SK-N-SH treated with all-trans-retinoic acid at 6 μM for 48 hours (cell line): ENCODE data around the gene SLC28A1.

Experiments used
- ATAC-seq: fragments of 200-7000 bp; cut with Tn5 transposase; 3 replicates; pipeline ENCODE4 v1.9.1; 2020; ENCODE audit warnings: mild to moderate bottlenecking, moderate library complexity
- ARNTL ChIP-seq: fragments of 450-650 bp; formaldehyde crosslinking; IDR thresholded peaks from 2 replicates; pipeline ENCODE4 v1.5.0; 2020; ENCODE audit warnings: low read depth, mild to moderate bottlenecking, moderate library complexity, borderline replicate concordance
- BACH2 ChIP-seq: fragments of 250-450 bp; sonication (Bioruptor Pico); IDR thresholded peaks from 2 replicates; pipeline ENCODE4 v1.9.0; 2021; ENCODE audit warnings: mild to moderate bottlenecking, borderline replicate concordance
- CSDC2 ChIP-seq: fragments of 250-450 bp; sonication (Bioruptor Pico); IDR thresholded peaks from 2 replicates; pipeline ENCODE4 v1.5.0; 2020; ENCODE audit warnings: mild to moderate bottlenecking, moderate library complexity
- CSRNP3 ChIP-seq: fragments of 250-450 bp; sonication (Bioruptor Pico); IDR thresholded peaks from 2 replicates; pipeline ENCODE4 v1.5.1; 2021; ENCODE audit warnings: mild to moderate bottlenecking, moderate library complexity
- ESRRG ChIP-seq: fragments of 250-450 bp; sonication (Bioruptor Pico); IDR thresholded peaks from 2 replicates; pipeline ENCODE4 v1.6.1; 2021; ENCODE audit warnings: mild to moderate bottlenecking
- GLIS3 ChIP-seq: fragments of 250-450 bp; sonication (Bioruptor Pico); IDR thresholded peaks from 2 replicates; pipeline ENCODE4 v1.5.0; 2020; ENCODE audit warnings: mild to moderate bottlenecking, moderate library complexity
- ISL1 ChIP-seq: fragments of 250-450 bp; sonication (Bioruptor Pico); IDR thresholded peaks from 2 replicates; pipeline ENCODE4 v2.1.2; 2022; ENCODE audit warnings: mild to moderate bottlenecking, moderate library complexity
- OSR1 ChIP-seq: fragments of 250-450 bp; sonication (Bioruptor Pico); IDR thresholded peaks from 2 replicates; pipeline ENCODE4 v1.8.0; 2022; ENCODE audit warnings: moderate library complexity, mild to moderate bottlenecking, inconsistent platforms
- PATZ1 ChIP-seq: fragments of 250-450 bp; sonication (Bioruptor Pico); IDR thresholded peaks from 2 replicates; pipeline ENCODE4 v1.8.0; 2020; ENCODE audit warnings: mild to moderate bottlenecking, moderate library complexity, borderline replicate concordance
- RARB ChIP-seq: fragments of 250-450 bp; sonication (Bioruptor Pico); IDR thresholded peaks from 2 replicates; pipeline ENCODE4 v1.8.0; 2021; ENCODE audit warnings: mild to moderate bottlenecking, moderate library complexity
- SNAI2 ChIP-seq: fragments of 250-450 bp; sonication (Bioruptor Pico); IDR thresholded peaks from 2 replicates; pipeline ENCODE4 v1.5.0; 2020; ENCODE audit warnings: mild to moderate bottlenecking, moderate library complexity
- TCF4 ChIP-seq: fragments of 250-450 bp; sonication (Bioruptor Pico); IDR thresholded peaks from 2 replicates; pipeline ENCODE4 v1.8.0; 2021; ENCODE audit warnings: mild to moderate bottlenecking, moderate library complexity, borderline replicate concordance
- ZFP3 ChIP-seq: fragments of 250-450 bp; sonication (Bioruptor Pico); IDR thresholded peaks from 2 replicates; pipeline ENCODE4 v1.5.0; 2020; ENCODE audit warnings: mild to moderate bottlenecking, moderate library complexity
- ZFP30 ChIP-seq: fragments of 450-650 bp; formaldehyde crosslinking; IDR thresholded peaks from 2 replicates; pipeline ENCODE4 v1.5.0; 2022; ENCODE audit warnings: mild to moderate bottlenecking, moderate library complexity
- ZNF565 ChIP-seq: fragments of 450-650 bp; formaldehyde crosslinking; conservative IDR thresholded peaks from 2 replicates; pipeline ENCODE4 v1.5.0; 2020; ENCODE audit warnings: low read depth, mild to moderate bottlenecking, moderate library complexity
- ZNF70 ChIP-seq: fragments of 450-650 bp; formaldehyde crosslinking; IDR thresholded peaks from 2 replicates; pipeline ENCODE4 v1.5.0; 2020; ENCODE audit warnings: mild to moderate bottlenecking, moderate library complexity
- ZNF8 ChIP-seq: fragments of 450-650 bp; formaldehyde crosslinking; IDR thresholded peaks from 2 replicates; pipeline ENCODE4 v1.5.0; 2020; ENCODE audit warnings: mild to moderate bottlenecking, moderate library complexity
- TF ChIP-seq, protein P1 (sequence below): fragments of 250-450 bp; sonication (Bioruptor Pico); IDR thresholded peaks from 2 replicates; pipeline ENCODE4 v1.5.1; 2020; ENCODE audit warnings: low read depth, mild to moderate bottlenecking, moderate library complexity
- TF ChIP-seq, protein P2 (sequence below): fragments of 250-450 bp; sonication (Bioruptor Pico); IDR thresholded peaks from 2 replicates; pipeline ENCODE4 v1.5.0; 2020; ENCODE audit warnings: mild to moderate bottlenecking, moderate library complexity

SLC28A1 gene

GRCh38 chr15:84975871-84976351, 91.4 kb downstream of the SLC28A1 start:
- TF ChIP-seq ZNF70 (no peak), ZNF565 (CRISPR knock-in tag) (no peak), ZFP3 (no peak), ZFP30 (CRISPR knock-in tag) (no peak), GLIS3 (CRISPR knock-in tag) (no peak), OSR1 (CRISPR knock-in tag) (no peak), ISL1 (CRISPR knock-in tag) (no peak), ZNF8 (no peak), PATZ1 (CRISPR knock-in tag) (no peak), BACH2 (CRISPR knock-in tag) (no peak), TCF4 (CRISPR knock-in tag) (no peak), RARB (CRISPR knock-in tag) (no peak), ESRRG (CRISPR knock-in tag) (no peak), ARNTL (no peak), CSDC2 (CRISPR knock-in tag) (no peak)
- TF ChIP-seq, protein P1, sequence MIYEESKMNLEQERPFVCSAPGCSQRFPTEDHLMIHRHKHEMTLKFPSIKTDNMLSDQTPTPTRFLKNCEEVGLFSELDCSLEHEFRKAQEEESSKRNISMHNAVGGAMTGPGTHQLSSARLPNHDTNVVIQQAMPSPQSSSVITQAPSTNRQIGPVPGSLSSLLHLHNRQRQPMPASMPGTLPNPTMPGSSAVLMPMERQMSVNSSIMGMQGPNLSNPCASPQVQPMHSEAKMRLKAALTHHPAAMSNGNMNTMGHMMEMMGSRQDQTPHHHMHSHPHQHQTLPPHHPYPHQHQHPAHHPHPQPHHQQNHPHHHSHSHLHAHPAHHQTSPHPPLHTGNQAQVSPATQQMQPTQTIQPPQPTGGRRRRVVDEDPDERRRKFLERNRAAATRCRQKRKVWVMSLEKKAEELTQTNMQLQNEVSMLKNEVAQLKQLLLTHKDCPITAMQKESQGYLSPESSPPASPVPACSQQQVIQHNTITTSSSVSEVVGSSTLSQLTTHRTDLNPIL (CRISPR knock-in tag) = no peak
- ATAC-seq = no peak

DNA sequence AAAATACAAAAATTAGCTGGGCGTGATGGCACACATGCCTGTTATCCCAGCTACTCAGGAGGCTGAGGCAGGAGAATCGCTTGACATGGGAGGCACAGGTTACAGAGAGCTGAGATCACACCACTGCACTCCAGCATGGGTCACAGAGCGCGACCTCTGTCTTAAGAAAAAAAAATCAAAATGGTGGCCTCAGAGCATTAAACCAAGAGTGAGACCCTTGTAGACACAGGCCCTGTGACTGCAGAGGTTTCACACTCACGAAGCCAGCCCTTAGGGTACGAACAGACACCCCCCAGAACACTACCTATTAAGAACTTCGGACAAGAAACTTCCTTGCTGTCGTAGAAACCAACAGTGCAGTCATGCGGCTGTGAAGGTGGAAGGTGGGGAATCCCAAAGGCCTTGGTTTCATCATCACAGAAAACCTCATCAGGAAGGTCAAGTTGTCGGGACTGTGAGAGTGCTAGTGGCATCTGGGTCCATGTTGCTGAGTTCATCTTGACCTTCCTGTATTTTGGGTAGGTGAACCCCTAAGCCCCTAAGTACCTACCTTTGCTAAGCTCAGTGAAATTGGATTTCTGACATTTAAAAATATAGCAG, 92.4 kb downstream of the SLC28A1 start:
- no peak for TF ChIP-seq ZFP30 (CRISPR knock-in tag)
- no peak for TF ChIP-seq PATZ1 (CRISPR knock-in tag)
- no peak for TF ChIP-seq ZNF70
- TF ChIP-seq, protein P2, sequence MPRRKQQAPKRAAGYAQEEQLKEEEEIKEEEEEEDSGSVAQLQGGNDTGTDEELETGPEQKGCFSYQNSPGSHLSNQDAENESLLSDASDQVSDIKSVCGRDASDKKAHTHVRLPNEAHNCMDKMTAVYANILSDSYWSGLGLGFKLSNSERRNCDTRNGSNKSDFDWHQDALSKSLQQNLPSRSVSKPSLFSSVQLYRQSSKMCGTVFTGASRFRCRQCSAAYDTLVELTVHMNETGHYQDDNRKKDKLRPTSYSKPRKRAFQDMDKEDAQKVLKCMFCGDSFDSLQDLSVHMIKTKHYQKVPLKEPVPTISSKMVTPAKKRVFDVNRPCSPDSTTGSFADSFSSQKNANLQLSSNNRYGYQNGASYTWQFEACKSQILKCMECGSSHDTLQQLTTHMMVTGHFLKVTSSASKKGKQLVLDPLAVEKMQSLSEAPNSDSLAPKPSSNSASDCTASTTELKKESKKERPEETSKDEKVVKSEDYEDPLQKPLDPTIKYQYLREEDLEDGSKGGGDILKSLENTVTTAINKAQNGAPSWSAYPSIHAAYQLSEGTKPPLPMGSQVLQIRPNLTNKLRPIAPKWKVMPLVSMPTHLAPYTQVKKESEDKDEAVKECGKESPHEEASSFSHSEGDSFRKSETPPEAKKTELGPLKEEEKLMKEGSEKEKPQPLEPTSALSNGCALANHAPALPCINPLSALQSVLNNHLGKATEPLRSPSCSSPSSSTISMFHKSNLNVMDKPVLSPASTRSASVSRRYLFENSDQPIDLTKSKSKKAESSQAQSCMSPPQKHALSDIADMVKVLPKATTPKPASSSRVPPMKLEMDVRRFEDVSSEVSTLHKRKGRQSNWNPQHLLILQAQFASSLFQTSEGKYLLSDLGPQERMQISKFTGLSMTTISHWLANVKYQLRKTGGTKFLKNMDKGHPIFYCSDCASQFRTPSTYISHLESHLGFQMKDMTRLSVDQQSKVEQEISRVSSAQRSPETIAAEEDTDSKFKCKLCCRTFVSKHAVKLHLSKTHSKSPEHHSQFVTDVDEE = no peak
- no peak for TF ChIP-seq SNAI2
- no peak for TF ChIP-seq CSDC2 (CRISPR knock-in tag)
- TF ChIP-seq ZNF8 = no peak
- no peak for TF ChIP-seq OSR1 (CRISPR knock-in tag)
- TF ChIP-seq ZFP3 = no peak
- TF ChIP-seq, all 23 proteins: peak for 0

DNA sequence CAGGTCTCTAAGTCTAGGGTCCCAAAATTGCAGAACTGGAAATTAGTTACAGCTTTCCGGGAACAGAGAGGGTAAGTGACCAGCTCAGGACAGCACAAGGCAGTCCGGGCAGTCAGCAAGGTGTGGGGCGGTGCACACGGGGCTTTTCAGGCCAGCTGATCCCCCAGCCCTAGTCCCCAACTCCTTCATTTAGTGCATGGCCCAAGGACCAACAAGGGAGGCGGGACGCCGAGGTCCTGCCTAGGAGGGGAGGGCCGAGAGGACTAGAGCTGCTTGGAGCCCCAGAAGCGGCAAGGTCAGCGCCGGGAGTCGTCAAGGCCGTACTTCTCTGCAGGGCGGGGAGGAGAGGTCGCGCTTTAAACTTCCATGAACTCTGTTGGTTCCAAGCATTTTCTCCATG, 95.2 kb downstream of the SLC28A1 start:
- no peak for ATAC-seq
- TF ChIP-seq ZFP30 (CRISPR knock-in tag) = no peak
- no peak for TF ChIP-seq RARB (CRISPR knock-in tag)
- no peak for TF ChIP-seq ZNF8
- TF ChIP-seq TCF4 (CRISPR knock-in tag) = no peak
- no peak for TF ChIP-seq ZFP3
- no peak for TF ChIP-seq CSDC2 (CRISPR knock-in tag)

More for the DNA sequence above, 92.4 kb downstream of the SLC28A1 start:
- no peak for ATAC-seq

DNA sequence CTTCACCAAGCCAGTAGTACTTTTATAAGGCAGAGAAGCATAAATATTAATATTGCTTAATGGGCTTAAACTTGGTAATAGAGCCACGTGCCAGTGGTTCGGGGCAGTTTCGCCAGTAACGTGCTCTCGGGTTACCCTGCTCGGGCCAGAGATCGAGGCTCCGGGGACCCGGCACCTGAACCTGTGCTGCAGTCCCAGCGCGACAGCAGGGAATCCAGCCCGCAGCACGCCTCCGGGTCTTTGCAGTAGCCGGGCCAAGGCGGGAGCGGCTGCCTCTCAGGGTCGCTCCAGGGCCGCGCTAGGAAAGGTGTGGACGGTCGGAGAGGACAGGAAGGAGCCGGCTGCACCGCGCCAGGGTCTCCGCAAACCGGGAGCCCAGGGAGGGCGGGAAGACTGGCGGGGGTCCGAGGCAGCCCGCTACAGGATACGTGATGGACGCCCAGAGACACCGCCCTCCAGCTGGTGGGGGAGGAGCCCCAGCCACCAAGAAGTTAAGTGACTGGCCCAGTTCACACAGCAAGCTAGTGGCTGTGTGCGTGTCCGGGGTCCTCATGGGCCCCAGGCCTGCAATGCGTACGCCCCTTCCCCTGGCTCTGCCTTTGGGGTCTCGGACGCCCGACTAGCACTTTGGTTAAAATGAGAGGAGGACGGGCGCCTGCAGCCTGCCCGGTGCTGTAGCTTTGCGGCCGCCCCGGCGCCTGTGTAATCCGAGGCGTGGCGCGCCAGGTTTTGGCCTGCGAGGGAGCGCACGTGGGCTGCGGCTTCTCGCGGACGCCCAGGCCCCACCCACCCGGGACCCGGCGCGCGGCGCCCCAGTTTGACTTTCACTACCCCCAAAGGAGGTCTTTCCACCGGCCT, 96.0 kb downstream of the SLC28A1 start:
- ATAC-seq = peak; percentile 86
- TF ChIP-seq, protein P1 (CRISPR knock-in tag) = no peak
- no peak for TF ChIP-seq CSRNP3
- no peak for TF ChIP-seq BACH2 (CRISPR knock-in tag)
- no peak for TF ChIP-seq ISL1 (CRISPR knock-in tag)
- TF ChIP-seq OSR1 (CRISPR knock-in tag) = no peak
- no peak for TF ChIP-seq ARNTL
- no peak for TF ChIP-seq ZNF70
- no peak; the same call in 1 of the 2 replicates for TF ChIP-seq TCF4 (CRISPR knock-in tag)
- no peak for TF ChIP-seq ESRRG (CRISPR knock-in tag)
- TF ChIP-seq PATZ1 (CRISPR knock-in tag) = no peak
